ENCODE results near the gene NCAM1.
"Not testable (repeated sequence)": the region's sequence is repeated elsewhere in the genome, so short reads cannot be mapped to it uniquely, and the experiment has no call there.

NCAM1 gene

GRCh38 chr11:113282898-113283437 is 321.7 kb downstream of the NCAM1 start:
- DNase-seq = no peak

- no peak for DNase-seq
Observed at GRCh38 chr11:113283881-113284280, 322.7 kb downstream of the NCAM1 start.

DNA sequence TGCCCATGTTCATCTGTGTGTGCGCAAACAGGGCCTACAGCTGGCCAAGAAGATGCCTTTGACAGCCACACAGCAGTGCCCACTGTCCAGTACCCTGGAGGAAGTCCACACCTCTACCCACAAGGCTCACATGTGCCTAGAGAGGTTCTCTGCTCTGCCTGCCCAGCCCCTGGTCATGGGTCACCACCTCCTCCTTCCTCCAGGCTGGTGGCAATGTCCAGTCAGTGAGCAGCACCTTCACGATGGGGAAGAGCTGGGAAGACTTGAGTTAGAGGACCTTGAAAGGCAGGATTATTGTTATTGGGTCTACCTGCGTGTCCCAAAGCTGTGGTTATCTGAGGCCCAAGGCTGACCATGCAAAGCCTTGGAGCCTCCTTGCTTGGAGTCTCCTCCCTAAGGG is 324.8 kb downstream of the NCAM1 start:
- no peak for DNase-seq

- no peak for DNase-seq
Observed at GRCh38 chr11:113286509-113287497, 325.6 kb downstream of the NCAM1 start.

GRCh38 chr11:113287801-113288200 is 326.6 kb downstream of the NCAM1 start:
- no peak for DNase-seq

DNA sequence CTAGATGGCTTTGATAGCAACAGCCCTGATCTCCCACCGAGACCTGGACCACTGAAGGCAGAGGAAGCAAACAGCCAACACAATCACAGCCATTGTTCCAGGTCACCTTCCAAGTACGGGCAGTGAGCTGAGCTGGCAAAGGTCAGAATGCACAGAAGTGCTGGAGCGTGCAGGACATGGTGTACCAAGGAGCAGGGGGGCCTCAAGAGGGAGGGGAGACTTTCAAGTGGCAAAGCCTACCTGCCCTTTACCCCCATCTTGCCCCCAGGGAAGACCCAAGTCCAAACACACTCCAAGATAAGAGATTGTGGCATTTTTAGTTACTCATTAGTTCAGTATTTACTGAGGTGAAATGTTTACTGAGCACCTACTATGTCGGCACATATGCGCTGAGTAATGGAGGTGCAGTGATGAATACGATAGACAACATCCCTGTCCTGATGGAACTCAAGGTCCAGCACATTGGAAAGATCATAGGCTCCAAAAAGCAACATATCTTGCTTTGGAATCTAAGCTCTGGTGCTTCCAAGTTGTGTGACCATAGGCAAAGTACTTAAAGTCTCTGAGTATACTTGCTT is 327.2 kb downstream of the NCAM1 start:
- DNase-seq = no peak

- no peak for DNase-seq
Observed at GRCh38 chr11:113289431-113290187, 328.4 kb downstream of the NCAM1 start.

GRCh38 chr11:113293936-113294335 is 332.7 kb downstream of the NCAM1 start:
- DNase-seq = no peak

- no peak for DNase-seq
Observed at GRCh38 chr11:113295993-113296392, 334.8 kb downstream of the NCAM1 start.

- DNase-seq = no peak
Observed at GRCh38 chr11:113296447-113297205, 335.4 kb downstream of the NCAM1 start.

- DNase-seq = not testable (repeated sequence)
Observed at GRCh38 chr11:113298496-113298895, 337.3 kb downstream of the NCAM1 start.

DNA sequence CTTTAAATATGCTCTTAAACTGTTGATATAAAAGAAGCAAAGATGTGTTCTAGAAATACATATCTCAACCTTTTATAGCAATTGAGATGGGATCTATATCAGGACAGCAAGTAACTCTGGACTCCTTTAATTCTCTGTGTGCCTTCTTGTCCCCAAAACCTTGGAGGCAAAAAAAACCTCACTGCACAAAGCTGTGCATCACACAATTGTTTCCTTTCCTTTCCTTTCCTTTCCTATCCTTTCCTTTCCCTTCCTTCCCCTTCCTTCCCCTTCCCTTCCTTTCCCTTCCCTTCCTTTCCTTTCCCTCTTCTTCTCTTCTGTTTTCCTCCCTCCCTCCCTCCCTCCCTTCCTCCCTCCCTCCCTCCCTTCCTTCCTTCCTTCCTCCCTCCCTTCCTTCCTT is 343.7 kb downstream of the NCAM1 start:
- no peak for DNase-seq

DNA sequence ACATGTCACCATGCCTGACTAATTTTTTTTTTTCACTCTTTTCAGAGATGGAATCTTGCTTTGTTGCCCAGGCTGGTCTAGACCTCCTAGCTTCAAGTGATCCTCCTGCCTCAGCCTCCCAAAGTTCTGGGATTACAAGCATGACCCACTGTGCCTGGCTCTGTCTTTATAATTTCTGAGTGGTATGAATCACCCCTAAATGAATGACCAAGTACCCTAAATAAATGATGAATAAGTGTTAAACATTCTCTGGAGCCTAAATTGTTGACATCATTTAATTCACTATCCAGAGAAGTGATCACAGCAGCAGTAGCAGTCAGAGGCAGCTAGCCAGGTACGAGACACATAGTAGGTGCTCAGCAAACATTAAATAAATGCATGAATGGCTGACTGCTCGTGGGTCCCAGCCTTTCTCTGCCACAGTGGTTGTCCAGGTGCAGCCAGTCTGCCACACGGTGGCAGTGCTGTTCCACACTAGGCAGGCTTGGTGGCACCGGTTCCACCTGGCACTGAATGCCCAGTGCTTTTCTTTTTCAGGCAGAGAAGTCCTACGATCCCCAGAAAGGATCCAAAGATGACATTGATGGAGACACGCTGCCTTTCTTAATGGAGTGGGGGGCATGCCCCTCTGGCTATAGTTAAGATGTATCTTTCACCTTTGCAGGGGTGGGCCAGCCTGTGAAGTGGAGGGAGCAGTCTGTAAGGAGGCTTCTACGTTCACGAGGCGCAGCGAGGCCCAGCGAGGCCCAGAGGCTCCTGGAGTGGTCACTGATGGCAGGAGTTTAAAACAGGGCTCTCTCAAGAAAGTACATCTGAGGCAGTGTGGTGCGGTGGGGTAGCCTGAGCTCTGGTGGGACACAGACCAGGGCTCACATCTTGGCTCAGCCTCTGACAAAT is 344.5 kb downstream of the NCAM1 start:
- no peak for DNase-seq

DNA sequence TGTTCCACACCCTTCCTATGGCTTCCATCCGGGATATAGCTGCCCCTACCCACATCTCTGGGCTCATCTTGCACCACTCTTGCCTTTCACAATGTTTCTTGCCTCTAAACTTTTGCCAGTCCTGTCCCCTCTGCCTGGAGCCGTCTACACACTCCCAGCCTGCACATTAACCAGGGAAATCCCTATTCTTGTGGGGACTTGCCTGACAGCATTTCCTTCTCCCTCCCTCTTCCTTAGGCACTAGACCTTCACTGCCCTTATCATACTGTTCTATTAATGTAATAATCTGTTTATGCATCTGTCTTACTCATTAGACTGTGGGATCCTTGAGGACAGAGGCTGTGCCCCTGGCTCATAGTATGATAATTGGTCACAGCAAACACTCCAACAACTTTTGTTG is 347.4 kb downstream of the NCAM1 start:
- DNase-seq = no peak

- no peak for DNase-seq
Observed at GRCh38 chr11:113311536-113311935, 350.3 kb downstream of the NCAM1 start.

- DNase-seq = no peak
Observed at GRCh38 chr11:113313601-113314000, 352.4 kb downstream of the NCAM1 start.

- DNase-seq = no peak
Observed at GRCh38 chr11:113314065-113314388, 352.8 kb downstream of the NCAM1 start.

DNA sequence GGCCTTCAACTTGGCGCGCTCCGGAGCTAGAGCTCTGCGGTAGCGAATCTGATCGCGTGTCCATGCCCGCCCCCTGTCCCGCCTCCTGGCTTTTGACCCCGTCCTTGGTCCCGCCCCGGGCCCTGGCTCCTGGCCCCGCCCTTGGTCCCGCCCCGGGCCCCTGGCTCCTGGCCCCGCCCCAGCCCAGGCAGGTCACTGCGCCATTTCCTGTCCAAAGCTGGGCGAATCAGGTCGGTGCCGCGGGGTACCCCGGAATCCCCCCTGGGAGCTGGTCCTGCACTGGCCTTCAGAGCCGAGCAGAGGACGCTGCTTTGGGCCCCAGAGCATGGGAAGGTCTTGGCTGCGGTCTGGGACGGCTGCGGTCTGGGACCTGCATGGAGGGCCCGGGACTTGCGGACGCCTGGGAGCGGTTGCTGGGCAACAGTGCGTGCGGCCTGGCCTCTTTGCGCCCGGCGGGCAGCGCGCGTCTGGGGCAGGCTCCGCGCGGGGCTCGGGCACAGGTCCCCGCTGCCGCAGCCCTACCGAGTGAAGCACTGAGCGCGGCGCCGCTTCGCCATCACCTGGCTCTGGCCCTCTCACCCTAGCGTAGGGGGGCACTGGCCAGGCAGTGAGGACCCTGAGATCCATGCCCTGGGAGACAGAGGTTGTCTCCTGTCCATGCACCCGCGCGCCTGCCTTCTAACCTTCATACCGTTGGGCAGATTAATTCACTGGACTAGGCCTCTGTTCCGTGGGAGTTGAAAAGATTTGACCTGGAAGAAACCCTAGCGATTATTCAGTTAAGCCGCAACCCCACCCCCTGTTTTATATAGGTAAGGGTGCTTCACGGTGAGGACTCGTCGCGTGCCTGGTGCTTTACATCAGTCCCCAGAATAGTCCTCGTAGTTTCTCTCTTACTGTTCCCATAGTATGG is 353.4 kb downstream of the NCAM1 start, which contains the start of gene TTC12:
TTC12 (plus strand) TSS at position 195 of the 913 bp plus-strand sequence. CDS start 1,675 bp downstream, outside the sequence.
- DNase-seq = peak; percentile 65

DNA sequence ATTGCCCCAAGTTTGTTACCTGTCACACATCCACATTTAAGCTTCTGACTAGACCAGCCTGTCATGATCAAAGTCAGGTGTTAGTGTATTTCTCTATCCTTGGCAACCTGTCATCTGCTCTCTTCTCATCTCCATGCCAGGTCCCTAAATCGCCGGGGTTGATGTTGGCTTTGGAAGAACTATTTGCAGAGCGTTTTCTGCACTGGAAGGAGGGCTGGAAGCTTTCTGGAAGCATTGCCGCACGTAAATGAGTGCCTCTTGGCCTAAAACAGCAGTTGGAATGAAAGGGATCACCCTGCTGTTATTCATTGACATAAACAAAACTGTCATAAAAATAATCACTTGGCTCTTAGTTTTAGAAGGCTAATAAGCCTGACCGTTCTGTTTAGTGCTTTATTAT is 354.6 kb downstream of the NCAM1 start:
- DNase-seq = no peak

DNA sequence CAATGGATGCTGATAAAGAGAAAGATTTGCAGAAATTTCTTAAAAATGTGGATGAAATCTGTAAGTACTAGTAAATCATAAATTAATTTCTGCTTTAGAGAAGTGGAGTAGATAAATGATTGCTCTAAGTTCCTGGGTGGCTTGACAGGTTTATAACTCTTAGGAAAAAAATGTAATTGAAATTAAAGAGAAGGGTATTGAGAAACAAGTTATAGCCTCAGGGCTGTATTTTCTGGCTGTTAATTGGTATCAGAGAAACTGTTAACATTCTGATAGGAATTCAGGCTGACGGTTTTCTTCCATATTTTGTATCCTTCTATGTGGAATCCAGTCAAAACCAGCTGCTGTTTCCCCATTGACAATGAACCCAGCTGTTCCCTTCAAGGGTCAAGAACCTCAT is 355.0 kb downstream of the NCAM1 start:
- no peak for DNase-seq

All from NCI-H524 treated with DMSO at 0.1 percent for 48 hours (cell line).